Neural cell (in vitro differentiated cells): ENCODE measurements around the gene KIAA1958. TPM values are rescaled to one million over a fixed set of nuclear protein-coding genes. Genes with fewer than 3 reads are reported as not detected.

Experiments
- H2AFZ ChIP-seq: fragments of 200-600, 300-800 bp; sonication (generic), shearing (Covaris generic); 2 replicates; pipeline ENCODE4 v1.6.0; 2014; ENCODE audit warnings: low read depth, mild to moderate bottlenecking, antibody characterized with exemption, low read length, moderate library complexity
- H3F3A ChIP-seq: fragments of 200-600 bp; shearing (Covaris generic); 2 replicates; pipeline ENCODE4 v1.6.1; 2016; ENCODE audit warnings: mild to moderate bottlenecking, moderate library complexity, mixed read lengths, antibody characterized with exemption, low read length; ENCODE audit not compliant: insufficient read depth, poor library complexity, severe bottlenecking
- H3K27ac ChIP-seq: fragments of 200-600, 300-800 bp; sonication (generic), shearing (Covaris generic); 2 replicates; pipeline ENCODE4 v1.5.1; 2014; ENCODE audit warnings: mild to moderate bottlenecking, low read length, moderate library complexity
- H3K27me3 ChIP-seq: fragments of 300-800, 200-600 bp; sonication (generic), shearing (Covaris generic); 2 replicates; pipeline ENCODE4 v1.6.0; 2014; ENCODE audit warnings: mild to moderate bottlenecking, low read depth, low read length, moderate library complexity; ENCODE audit not compliant: insufficient read depth
- H3K36me3 ChIP-seq: fragments of 300-800, 200-600 bp; sonication (generic), shearing (Covaris generic); 2 replicates; pipeline ENCODE4 v1.5.1; 2014; ENCODE audit warnings: mild to moderate bottlenecking, antibody characterized with exemption, low read length, moderate library complexity; ENCODE audit not compliant: insufficient read depth
- H3K4me2 ChIP-seq: fragments of 300-800, 200-600 bp; sonication (generic), shearing (Covaris generic); 2 replicates; pipeline ENCODE4 v1.6.0; 2014; ENCODE audit warnings: mild to moderate bottlenecking, low read length
- H3K4me3 ChIP-seq: fragments of 300-800, 200-600 bp; sonication (generic), shearing (Covaris generic); 2 replicates; pipeline ENCODE4 v1.5.1; 2014; ENCODE audit warnings: mild to moderate bottlenecking, low read length, moderate library complexity
- H3K79me2 ChIP-seq: fragments of 200-600 bp; shearing (Covaris generic); replicated peaks from 2 replicates; pipeline ENCODE4 v1.6.0; 2014; ENCODE audit warnings: mild to moderate bottlenecking, low read length, moderate library complexity; ENCODE audit not compliant: insufficient read depth
- H3K9ac ChIP-seq: fragments of 300-800, 200-600 bp; sonication (generic), shearing (Covaris generic); 2 replicates; pipeline ENCODE4 v1.6.1; 2016; ENCODE audit warnings: mild to moderate bottlenecking, low read length, mixed read lengths
- H3K9me2 ChIP-seq: fragments of 200-600 bp; shearing (Covaris generic); 2 replicates; pipeline ENCODE4 v1.6.1; 2016; ENCODE audit warnings: mild to moderate bottlenecking, low read length, mixed read lengths; ENCODE audit not compliant: insufficient read depth
- H3K9me3 ChIP-seq: fragments of 200-600, 300-800 bp; sonication (generic), shearing (Covaris generic); 2 replicates; pipeline ENCODE4 v1.6.1; 2016; ENCODE audit warnings: mild to moderate bottlenecking, mixed run types, low read length, moderate library complexity, mixed read lengths
- H4K20me1 ChIP-seq: fragments of 200-600 bp; shearing (Covaris generic); 2 replicates; pipeline ENCODE4 v1.6.1; 2016; ENCODE audit warnings: mild to moderate bottlenecking, mixed run types; ENCODE audit not compliant: insufficient read depth
- CTCF ChIP-seq: fragments of 450-650 bp; IDR thresholded peaks from 2 replicates; pipeline ENCODE4 v1.5.1; 2014; ENCODE audit warnings: antibody characterized with exemption, mild to moderate bottlenecking, moderate library complexity; ENCODE audit not compliant: poor library complexity, severe bottlenecking
- EP300 ChIP-seq: fragments of 450-650 bp; conservative IDR thresholded peaks from 2 replicates; pipeline ENCODE4 v1.6.1; 2014; ENCODE audit warnings: antibody characterized with exemption, mild to moderate bottlenecking, moderate library complexity; ENCODE audit not compliant: poor library complexity, severe bottlenecking
- EZH2 ChIP-seq: fragments of 200-600, 300-800 bp; shearing (Covaris generic), sonication (generic); IDR thresholded peaks from 2 replicates; pipeline ENCODE4 v1.6.1; 2014; ENCODE audit warnings: antibody characterized with exemption, low read length, borderline replicate concordance, mild to moderate bottlenecking; ENCODE audit not compliant: insufficient read depth, poor library complexity, severe bottlenecking
- MXI1 ChIP-seq: fragments of 450-650 bp; conservative IDR thresholded peaks from 2 replicates; pipeline ENCODE4 v1.6.1; 2014; ENCODE audit warnings: antibody characterized with exemption, mild to moderate bottlenecking; ENCODE audit not compliant: poor library complexity, severe bottlenecking
- POLR2AphosphoS5 ChIP-seq: IDR thresholded peaks from 2 replicates; pipeline ENCODE4 v1.6.1; 2012
- RAD21 ChIP-seq: fragments of 450-650 bp; conservative IDR thresholded peaks from 2 replicates; pipeline ENCODE4 v1.6.1; 2014; ENCODE audit warnings: antibody characterized with exemption, mild to moderate bottlenecking, moderate library complexity
- REST ChIP-seq: IDR thresholded peaks from 2 replicates; pipeline ENCODE4 v1.6.1; 2012; ENCODE audit warnings: borderline replicate concordance
- SMC3 ChIP-seq: fragments of 450-650 bp; conservative IDR thresholded peaks from 2 replicates; pipeline ENCODE4 v1.6.1; 2014; ENCODE audit warnings: antibody characterized with exemption, mild to moderate bottlenecking, moderate library complexity; ENCODE audit not compliant: poor library complexity
- TAF1 ChIP-seq: IDR thresholded peaks from 2 replicates; pipeline ENCODE4 v1.6.1; 2012; ENCODE audit warnings: low read depth
- polyA plus RNA-seq: library from polyadenylated mRNA; depleted of rRNA; stranded (reverse); fragments of >200 nt; gene quantifications from 2 replicates; pipeline ENCODE4 v1.2.3, GENCODE V29; 2014

Gene KIAA1958
- polyA plus RNA-seq, 1 donor from 2014 or later: 8.4 TPM

DNA sequence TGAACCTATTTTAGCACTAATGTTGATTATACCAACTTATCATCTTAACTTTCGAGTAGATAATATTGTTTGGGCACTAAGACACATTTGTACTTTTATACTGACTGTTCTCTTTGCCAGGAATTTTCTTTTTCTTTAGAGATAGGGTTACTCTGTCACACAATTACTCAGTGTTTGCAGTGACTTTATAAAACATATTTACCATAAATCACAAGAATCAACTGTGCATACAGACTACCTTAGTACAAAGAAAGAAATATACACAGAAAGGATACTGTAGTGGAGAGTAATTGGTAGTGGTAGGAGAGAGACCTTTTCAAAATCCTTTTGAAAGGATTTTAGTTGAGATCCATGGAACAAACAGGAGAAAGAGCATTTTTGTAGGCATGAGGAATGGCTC lies 40.3 kb downstream of the KIAA1958 start:
- no peaks in the 10 kb centered on the region for H3K9me3 ChIP-seq
- H4K20me1 ChIP-seq: no peaks in the 10 kb centered on the region
- no peaks in the 10 kb centered on the region for H3K36me3 ChIP-seq
- H3K79me2 ChIP-seq: peaks cover 82% of the 10 kb centered on the region
- no peak overlapping the region for H3K27ac ChIP-seq
- H3K9me2 ChIP-seq: no peaks in the 10 kb centered on the region
- H3K27me3 ChIP-seq: no peaks in the 10 kb centered on the region
- H3F3A ChIP-seq: no peaks in the 10 kb centered on the region
- H2AFZ ChIP-seq: no peak overlapping the region
- H3K9ac ChIP-seq: no peak overlapping the region
- TF ChIP-seq TAF1: no peak
- TF ChIP-seq EP300: no peak
- no peak for TF ChIP-seq RAD21
- TF ChIP-seq SMC3: no peak
- no peak for TF ChIP-seq POLR2AphosphoS5
- no peak for TF ChIP-seq MXI1
- H3K4me2 ChIP-seq: no peak overlapping the region
- H3K4me3 ChIP-seq: no peak overlapping the region

DNA sequence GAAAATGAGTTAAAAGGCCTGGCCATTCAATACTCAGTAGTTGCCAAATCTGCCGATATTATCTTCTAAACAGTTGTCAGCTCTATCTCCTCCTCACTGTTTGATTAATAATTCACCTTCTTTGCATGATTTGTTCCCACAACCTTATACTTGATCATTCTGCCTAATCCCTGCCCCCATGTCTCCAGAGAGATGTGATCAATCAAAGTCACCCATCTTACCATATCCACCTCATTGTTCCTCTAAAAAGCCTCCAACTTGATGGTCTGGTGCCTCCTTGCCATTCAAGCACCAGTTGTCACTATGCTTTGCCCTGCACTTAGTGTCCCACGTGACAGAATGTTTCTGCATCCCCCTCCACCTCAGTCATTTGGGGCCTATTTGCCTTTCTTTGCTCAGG lies 41.3 kb downstream of the KIAA1958 start:
- Histone ChIP-seq H2AFZ (no peak overlapping the region), H3K27me3 (no peaks in the 10 kb centered on the region), H3F3A (no peaks in the 10 kb centered on the region), H3K79me2 (peaks cover 77% of the 10 kb centered on the region), H3K4me3 (no peak overlapping the region), H4K20me1 (no peaks in the 10 kb centered on the region), H3K9me2 (no peaks in the 10 kb centered on the region), H3K36me3 (no peaks in the 10 kb centered on the region), H3K4me2 (no peak overlapping the region), H3K9ac (no peak overlapping the region), H3K9me3 (no peaks in the 10 kb centered on the region), H3K27ac (no peak overlapping the region)
- no peak for TF ChIP-seq REST
- no peak for TF ChIP-seq SMC3
- no peak for TF ChIP-seq EP300
- TF ChIP-seq CTCF: no peak
- no peak for TF ChIP-seq RAD21
- no peak for TF ChIP-seq MXI1
- TF ChIP-seq EZH2: no peak
- TF ChIP-seq TAF1: no peak
- TF ChIP-seq POLR2AphosphoS5: no peak

DNA sequence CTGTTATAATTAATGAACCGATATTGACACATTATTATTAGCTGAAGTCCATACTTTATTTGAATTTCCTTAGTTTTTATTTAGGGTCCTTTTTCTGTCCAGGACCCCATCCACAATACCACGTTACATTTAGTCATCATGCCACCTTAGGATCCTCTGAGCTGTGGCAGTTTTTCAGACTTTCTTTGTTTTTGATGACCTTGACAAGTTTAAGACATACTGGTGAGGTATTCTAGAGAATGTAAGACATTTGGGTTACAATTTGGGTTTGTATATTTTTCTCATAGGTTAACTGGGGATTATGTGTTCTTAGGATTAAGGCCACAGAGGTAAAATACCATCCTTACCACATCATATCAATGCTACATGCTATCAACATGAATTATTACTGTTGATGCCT lies 42.7 kb downstream of the KIAA1958 start:
- no peak for TF ChIP-seq CTCF
- TF ChIP-seq EZH2: no peak
- TF ChIP-seq SMC3: no peak
- TF ChIP-seq RAD21: no peak
- no peak for TF ChIP-seq POLR2AphosphoS5
- no peak for TF ChIP-seq REST
- TF ChIP-seq MXI1: no peak
- no peak for TF ChIP-seq TAF1
- no peak for TF ChIP-seq EP300

More for the DNA sequence above, 42.7 kb downstream of the KIAA1958 start:
- H3K4me3 ChIP-seq: no peak overlapping the region
- no peaks in the 10 kb centered on the region for H3K27me3 ChIP-seq
- H3K9ac ChIP-seq: no peak overlapping the region
- no peak overlapping the region for H3K27ac ChIP-seq
- H3F3A ChIP-seq: no peaks in the 10 kb centered on the region
- no peak overlapping the region for H2AFZ ChIP-seq
- H3K4me2 ChIP-seq: no peak overlapping the region
- no peaks in the 10 kb centered on the region for H3K9me3 ChIP-seq
- no peaks in the 10 kb centered on the region for H4K20me1 ChIP-seq
- peaks cover 72% of the 10 kb centered on the region for H3K79me2 ChIP-seq
- no peaks in the 10 kb centered on the region for H3K9me2 ChIP-seq
- no peaks in the 10 kb centered on the region for H3K36me3 ChIP-seq
